ENCODE results near the gene STK38L.

Gene STK38L

DNA sequence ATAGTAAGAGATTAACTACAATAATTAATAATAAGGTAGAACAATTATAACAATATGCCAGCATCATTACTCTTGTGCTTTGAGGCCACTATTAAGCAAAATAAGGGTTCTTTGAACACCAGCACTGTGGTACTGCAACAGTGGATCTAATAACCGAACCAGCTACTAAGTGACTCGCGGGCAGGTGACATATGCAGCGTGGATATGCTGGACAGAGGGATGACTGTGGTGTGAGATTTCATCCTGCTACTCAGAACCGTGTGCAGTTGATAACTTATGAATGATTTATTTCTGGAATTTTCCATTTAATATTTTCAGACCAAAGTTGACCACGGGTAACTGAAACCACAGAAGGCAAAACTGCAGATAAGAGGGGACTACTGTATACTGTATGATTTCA is 123.0 kb downstream of the STK38L start:
- Histone ChIP-seq H3K9me3 (ENCODE audit: severe bottlenecking) (no peaks in the 10 kb centered on the region), H3K27ac (no peak overlapping the region), H3K36me3 (peaks cover 10% of the 10 kb centered on the region), H3K4me3 (ENCODE audit: low read depth, low read length) (no peak overlapping the region), H3K27me3 (ENCODE audit: insufficient read depth, low read depth, severe bottlenecking) (no peaks in the 10 kb centered on the region)
- TF ChIP-seq, protein P1, sequence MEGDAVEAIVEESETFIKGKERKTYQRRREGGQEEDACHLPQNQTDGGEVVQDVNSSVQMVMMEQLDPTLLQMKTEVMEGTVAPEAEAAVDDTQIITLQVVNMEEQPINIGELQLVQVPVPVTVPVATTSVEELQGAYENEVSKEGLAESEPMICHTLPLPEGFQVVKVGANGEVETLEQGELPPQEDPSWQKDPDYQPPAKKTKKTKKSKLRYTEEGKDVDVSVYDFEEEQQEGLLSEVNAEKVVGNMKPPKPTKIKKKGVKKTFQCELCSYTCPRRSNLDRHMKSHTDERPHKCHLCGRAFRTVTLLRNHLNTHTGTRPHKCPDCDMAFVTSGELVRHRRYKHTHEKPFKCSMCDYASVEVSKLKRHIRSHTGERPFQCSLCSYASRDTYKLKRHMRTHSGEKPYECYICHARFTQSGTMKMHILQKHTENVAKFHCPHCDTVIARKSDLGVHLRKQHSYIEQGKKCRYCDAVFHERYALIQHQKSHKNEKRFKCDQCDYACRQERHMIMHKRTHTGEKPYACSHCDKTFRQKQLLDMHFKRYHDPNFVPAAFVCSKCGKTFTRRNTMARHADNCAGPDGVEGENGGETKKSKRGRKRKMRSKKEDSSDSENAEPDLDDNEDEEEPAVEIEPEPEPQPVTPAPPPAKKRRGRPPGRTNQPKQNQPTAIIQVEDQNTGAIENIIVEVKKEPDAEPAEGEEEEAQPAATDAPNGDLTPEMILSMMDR (IDR thresholded peaks at IDR 0.05; ENCODE audit: low read depth, low read length): no peak
- DNase-seq: no peak
